ENCODE results near the gene MIB2. TPM values are rescaled to one million over a fixed set of nuclear protein-coding genes. Genes with fewer than 3 reads are reported as not detected.
"Not testable (repeated sequence)": the region's sequence is repeated elsewhere in the genome, so short reads cannot be mapped to it uniquely, and the experiment has no call there.

The MIB2 gene
- total and polyA plus RNA-seq, 2 experiments from 2014 or later = 47.5 to 75.3 TPM

- Histone ChIP-seq H4K20me1 (ENCODE audit: insufficient read depth, poor library complexity, severe bottlenecking) (no peaks in the 10 kb centered on the region), H3K9me2 (replicated peaks; ENCODE audit: insufficient read depth) (no peaks in the 10 kb centered on the region), H3K4me2 (no peak overlapping the region), H3K27me3 (peaks cover 39% of the 10 kb centered on the region), H3K27ac (no peak overlapping the region), H3K4me3 (no peak overlapping the region), H2AFZ (no peak overlapping the region), H3K4me1 (ENCODE audit: insufficient read depth) (no peaks in the 10 kb centered on the region), H3K36me3 (replicated peaks; ENCODE audit: insufficient read depth, low read depth) (no peaks in the 10 kb centered on the region), H3K9me3 (ENCODE audit: low read depth) (no peaks in the 10 kb centered on the region), H3K79me2 (no peaks in the 10 kb centered on the region)
- DNase-seq (ENCODE audit: low spot score) = no peak
- 68% methylated on average over 10 of the region's 10 CpGs for WGBS (ENCODE audit: low lambda C conversion rate, missing lambda C conversion rate)
- TF ChIP-seq EZH2 (IDR thresholded peaks at IDR 0.05; ENCODE audit: borderline replicate concordance) (no peak), EZH2phosphoT487 (IDR thresholded peaks at IDR 0.05; ENCODE audit: low read depth, severe bottlenecking, unreplicated experiment) (no peak)
- TF ChIP-seq, protein P1, sequence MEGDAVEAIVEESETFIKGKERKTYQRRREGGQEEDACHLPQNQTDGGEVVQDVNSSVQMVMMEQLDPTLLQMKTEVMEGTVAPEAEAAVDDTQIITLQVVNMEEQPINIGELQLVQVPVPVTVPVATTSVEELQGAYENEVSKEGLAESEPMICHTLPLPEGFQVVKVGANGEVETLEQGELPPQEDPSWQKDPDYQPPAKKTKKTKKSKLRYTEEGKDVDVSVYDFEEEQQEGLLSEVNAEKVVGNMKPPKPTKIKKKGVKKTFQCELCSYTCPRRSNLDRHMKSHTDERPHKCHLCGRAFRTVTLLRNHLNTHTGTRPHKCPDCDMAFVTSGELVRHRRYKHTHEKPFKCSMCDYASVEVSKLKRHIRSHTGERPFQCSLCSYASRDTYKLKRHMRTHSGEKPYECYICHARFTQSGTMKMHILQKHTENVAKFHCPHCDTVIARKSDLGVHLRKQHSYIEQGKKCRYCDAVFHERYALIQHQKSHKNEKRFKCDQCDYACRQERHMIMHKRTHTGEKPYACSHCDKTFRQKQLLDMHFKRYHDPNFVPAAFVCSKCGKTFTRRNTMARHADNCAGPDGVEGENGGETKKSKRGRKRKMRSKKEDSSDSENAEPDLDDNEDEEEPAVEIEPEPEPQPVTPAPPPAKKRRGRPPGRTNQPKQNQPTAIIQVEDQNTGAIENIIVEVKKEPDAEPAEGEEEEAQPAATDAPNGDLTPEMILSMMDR (IDR thresholded peaks at IDR 0.05; ENCODE audit: poor library complexity) = no peak
Measured at GRCh38 chr1:1594602-1595260, 20.6 kb upstream of the MIB2 start.

DNA sequence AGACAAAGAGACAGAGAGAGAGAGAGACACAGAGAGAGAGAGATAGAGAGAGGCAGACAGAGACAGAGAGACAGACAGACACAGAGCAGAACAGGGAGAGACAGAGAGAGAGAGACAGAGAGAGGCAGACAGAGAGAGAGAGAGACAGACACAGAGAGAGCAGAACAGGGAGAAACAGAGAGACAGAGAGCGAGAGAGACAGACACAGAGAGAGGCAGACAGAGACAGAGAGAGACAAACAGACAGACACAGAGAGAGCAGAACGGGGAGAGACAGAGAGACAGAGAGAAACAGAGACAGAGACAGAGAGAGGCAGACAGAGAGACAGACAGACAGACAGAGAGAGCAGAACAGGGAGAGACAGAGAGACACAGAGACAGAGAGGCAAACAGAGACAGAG is 20.0 kb upstream of the MIB2 start:
- not testable (repeated sequence) for DNase-seq (ENCODE audit: low spot score); H3K9me3 ChIP-seq (ENCODE audit: low read depth); H2AFZ ChIP-seq; H3K79me2 ChIP-seq; H3K4me2 ChIP-seq; H3K27ac ChIP-seq; H3K4me1 ChIP-seq (ENCODE audit: insufficient read depth); H3K36me3 ChIP-seq (replicated peaks; ENCODE audit: insufficient read depth, low read depth); H4K20me1 ChIP-seq (ENCODE audit: insufficient read depth, poor library complexity, severe bottlenecking); H3K9me2 ChIP-seq (replicated peaks; ENCODE audit: insufficient read depth); H3K4me3 ChIP-seq
- H3K27me3 ChIP-seq = peaks cover 41% of the 10 kb centered on the region
- 81% methylated on average over 2 of the region's 2 CpGs for WGBS (ENCODE audit: low lambda C conversion rate, missing lambda C conversion rate)

DNA sequence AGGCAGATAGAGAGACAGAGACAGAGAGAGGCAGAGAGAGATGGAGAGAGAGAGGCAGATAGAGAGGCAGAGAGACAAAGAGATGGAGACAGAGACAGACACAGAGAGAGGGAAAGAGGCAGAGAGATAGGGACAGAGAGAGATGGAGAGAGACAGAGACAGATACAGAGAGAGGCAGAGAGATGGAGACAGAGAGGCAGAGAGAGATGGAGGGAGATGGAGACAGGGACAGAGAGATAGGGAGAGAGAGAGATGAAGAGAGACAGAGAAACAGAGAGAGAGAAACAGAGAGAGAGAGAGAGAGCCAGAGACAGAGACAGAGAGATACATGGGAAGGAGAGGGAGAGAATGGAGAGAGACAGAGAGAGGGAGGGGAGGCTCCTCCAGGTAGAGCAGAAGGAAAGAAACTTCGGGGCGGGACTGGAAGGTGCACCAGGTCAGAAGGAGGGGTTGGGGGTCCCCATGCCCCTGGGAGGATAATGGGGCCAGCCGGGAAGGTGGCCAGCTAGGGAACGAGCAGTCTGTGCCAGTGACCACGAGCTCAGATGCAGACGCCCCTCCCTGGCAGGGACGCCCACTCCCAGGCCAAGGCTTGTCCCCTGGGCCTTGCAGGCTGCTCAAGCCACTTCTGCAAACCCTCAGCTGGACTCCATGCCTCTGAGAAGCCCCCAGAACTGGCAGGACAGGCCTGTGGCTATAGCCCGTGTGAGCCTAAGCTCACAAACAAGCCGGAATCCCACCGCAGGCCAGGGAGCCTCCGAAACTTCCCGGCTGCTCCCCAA is 18.6 kb upstream of the MIB2 start:
- TF ChIP-seq EZH2phosphoT487 (IDR thresholded peaks at IDR 0.05; ENCODE audit: low read depth, severe bottlenecking, unreplicated experiment) (no peak), EZH2 (IDR thresholded peaks at IDR 0.05; ENCODE audit: borderline replicate concordance) (no peak)
- TF ChIP-seq, protein P1 (IDR thresholded peaks at IDR 0.05; ENCODE audit: poor library complexity) = no peak
- DNase-seq (ENCODE audit: low spot score) = no peak
- no peak overlapping the region for H3K27ac ChIP-seq
- no peaks in the 10 kb centered on the region for H3K36me3 ChIP-seq (replicated peaks; ENCODE audit: insufficient read depth, low read depth)
- no peak overlapping the region for H3K4me2 ChIP-seq
- no peak overlapping the region for H3K4me3 ChIP-seq
- no peaks in the 10 kb centered on the region for H4K20me1 ChIP-seq (ENCODE audit: insufficient read depth, poor library complexity, severe bottlenecking)
- no peak overlapping the region for H2AFZ ChIP-seq
- H3K79me2 ChIP-seq = no peaks in the 10 kb centered on the region
- 43% methylated on average over 12 of the region's 12 CpGs for WGBS (ENCODE audit: low lambda C conversion rate, missing lambda C conversion rate)
- peaks cover 3% of the 10 kb centered on the region for H3K4me1 ChIP-seq (ENCODE audit: insufficient read depth)
- peaks cover 54% of the 10 kb centered on the region for H3K27me3 ChIP-seq
- no peaks in the 10 kb centered on the region for H3K9me2 ChIP-seq (replicated peaks; ENCODE audit: insufficient read depth)
- H3K9me3 ChIP-seq (ENCODE audit: low read depth) = no peaks in the 10 kb centered on the region

GRCh38 chr1:1597275-1597930 is 17.9 kb upstream of the MIB2 start:
- peaks cover 61% of the 10 kb centered on the region for H3K27me3 ChIP-seq
- no peak overlapping the region for H2AFZ ChIP-seq
- no peaks in the 10 kb centered on the region for H3K9me2 ChIP-seq (replicated peaks; ENCODE audit: insufficient read depth)

More at GRCh38 chr1:1597275-1597930, 17.9 kb upstream of the MIB2 start:
- H4K20me1 ChIP-seq (ENCODE audit: insufficient read depth, poor library complexity, severe bottlenecking) = no peaks in the 10 kb centered on the region
- H3K79me2 ChIP-seq = no peaks in the 10 kb centered on the region
- peaks cover 3% of the 10 kb centered on the region for H3K4me1 ChIP-seq (ENCODE audit: insufficient read depth)
- peak; percentile 36 for DNase-seq (ENCODE audit: low spot score)
- no peaks in the 10 kb centered on the region for H3K9me3 ChIP-seq (ENCODE audit: low read depth)
- no peaks in the 10 kb centered on the region for H3K36me3 ChIP-seq (replicated peaks; ENCODE audit: insufficient read depth, low read depth)
- 30% methylated on average over 12 of the region's 16 CpGs for WGBS (ENCODE audit: low lambda C conversion rate, missing lambda C conversion rate)
- no peak for TF ChIP-seq EZH2 (IDR thresholded peaks at IDR 0.05; ENCODE audit: borderline replicate concordance)
- no peak for TF ChIP-seq EZH2phosphoT487 (IDR thresholded peaks at IDR 0.05; ENCODE audit: low read depth, severe bottlenecking, unreplicated experiment)
- TF ChIP-seq, protein P1 (IDR thresholded peaks at IDR 0.05; ENCODE audit: poor library complexity) = peak; percentile 17
- no peak overlapping the region for H3K27ac ChIP-seq
- H3K4me2 ChIP-seq = no peak overlapping the region
- H3K4me3 ChIP-seq = no peak overlapping the region

All from hepatocyte (in vitro differentiated cells).